GM19025 (cell line): Measurements from ENCODE around the gene C10orf88.
A peak's percentile ranks its signal among the peaks of the same experiment; 100 is the strongest.

ENCODE experiments used
- ATAC-seq: cut with Tn5 transposase; IDR thresholded peaks from one replicate; pipeline ENCODE4 v1.9.1; 2021; ENCODE audit warnings: mild to moderate bottlenecking, low read depth, moderate library complexity; ENCODE audit not compliant: unreplicated experiment

Gene C10orf88

GRCh38 chr10:122953902-122954730 is at the start of gene C10orf88:
Gene C10orf88, minus strand, starts transcription at chr10:122954227. Its CDS starts 49 bp downstream, at chr10:122954178.
- peak; percentile 99 for ATAC-seq

GRCh38 chr10:123001370-123001769 is 47.3 kb upstream of the C10orf88 start:
- ATAC-seq = no peak

- no peak for ATAC-seq
Measured at GRCh38 chr10:123000155-123000554, 46.1 kb upstream of the C10orf88 start.

GRCh38 chr10:122999347-122999746 is 45.3 kb upstream of the C10orf88 start:
- no peak for ATAC-seq

- no peak for ATAC-seq
Measured at GRCh38 chr10:122998934-122999333, 44.9 kb upstream of the C10orf88 start.

- no peak for ATAC-seq
Measured at GRCh38 chr10:122998360-122998917, 44.4 kb upstream of the C10orf88 start.

GRCh38 chr10:122997864-122998263 is 43.8 kb upstream of the C10orf88 start:
- no peak for ATAC-seq

- ATAC-seq = no peak
Measured at GRCh38 chr10:122995936-122996335, 41.9 kb upstream of the C10orf88 start.

GRCh38 chr10:122993797-122994336 is 39.8 kb upstream of the C10orf88 start:
- ATAC-seq = no peak

GRCh38 chr10:122992031-122992585 is 38.1 kb upstream of the C10orf88 start:
- ATAC-seq = no peak

GRCh38 chr10:122990278-122990677 is 36.3 kb upstream of the C10orf88 start:
- no peak for ATAC-seq

- ATAC-seq = no peak
Measured at GRCh38 chr10:122988501-122988900, 34.5 kb upstream of the C10orf88 start.

- no peak for ATAC-seq
Measured at GRCh38 chr10:122986335-122986734, 32.3 kb upstream of the C10orf88 start.

GRCh38 chr10:122984708-122985107 is 30.7 kb upstream of the C10orf88 start:
- ATAC-seq = no peak

GRCh38 chr10:122983898-122984297 is 29.9 kb upstream of the C10orf88 start:
- no peak for ATAC-seq

- ATAC-seq = no peak
Measured at GRCh38 chr10:122981066-122981464, 27.0 kb upstream of the C10orf88 start.

GRCh38 chr10:122980209-122981065 is 26.4 kb upstream of the C10orf88 start, which contains the start of gene PSTK:
Gene PSTK, plus strand, starts transcription at chr10:122980401. Its CDS starts 79 bp downstream, at chr10:122980480.
- peak; percentile 97 for ATAC-seq

GRCh38 chr10:122974543-122975064 is 20.6 kb upstream of the C10orf88 start:
- no peak for ATAC-seq

- no peak for ATAC-seq
Measured at GRCh38 chr10:122974023-122974422, 20.0 kb upstream of the C10orf88 start.

- ATAC-seq = no peak
Measured at GRCh38 chr10:122968698-122969097, 14.7 kb upstream of the C10orf88 start.
